GM19397 (cell line): ENCODE data around the gene C1orf116.

Experiments used
- ATAC-seq: cut with Tn5 transposase; IDR thresholded peaks from one replicate; pipeline ENCODE4 v1.9.1; 2021; ENCODE audit warnings: mild to moderate bottlenecking, moderate library complexity; ENCODE audit not compliant: unreplicated experiment

C1orf116 gene

GRCh38 chr1:207035877-207036551 is 3.5 kb upstream of the C1orf116 start:
- ATAC-seq = no peak

GRCh38 chr1:207034998-207035397 is 2.4 kb upstream of the C1orf116 start:
- no peak for ATAC-seq

GRCh38 chr1:207034208-207034607 is 1.7 kb upstream of the C1orf116 start:
- ATAC-seq = no peak

- ATAC-seq = no peak
These were observed 746 bp upstream of the C1orf116 start for GRCh38 chr1:207033302-207033701.

- ATAC-seq = no peak
These were observed 808 bp downstream of the C1orf116 start for GRCh38 chr1:207031632-207032264.

- no peak for ATAC-seq
These were observed 1.5 kb downstream of the C1orf116 start for GRCh38 chr1:207031016-207031415.

- no peak for ATAC-seq
These were observed 2.0 kb downstream of the C1orf116 start for GRCh38 chr1:207030522-207031009.

GRCh38 chr1:207029701-207030521 is 2.6 kb downstream of the C1orf116 start:
- no peak for ATAC-seq

- ATAC-seq = no peak
These were observed 3.5 kb downstream of the C1orf116 start for GRCh38 chr1:207028884-207029650.

GRCh38 chr1:207027921-207028320 is 4.6 kb downstream of the C1orf116 start:
- no peak for ATAC-seq

- ATAC-seq = no peak
These were observed 5.3 kb downstream of the C1orf116 start for GRCh38 chr1:207027206-207027777.

GRCh38 chr1:207026104-207026534 is 6.4 kb downstream of the C1orf116 start:
- no peak for ATAC-seq

- no peak for ATAC-seq
These were observed 7.2 kb downstream of the C1orf116 start for GRCh38 chr1:207025146-207025880.

GRCh38 chr1:207024202-207025145 is 8.1 kb downstream of the C1orf116 start:
- ATAC-seq = no peak

- no peak for ATAC-seq
These were observed 9.4 kb downstream of the C1orf116 start for GRCh38 chr1:207022996-207023679.

- no peak for ATAC-seq
These were observed 10.5 kb downstream of the C1orf116 start for GRCh38 chr1:207021876-207022596.

GRCh38 chr1:207021139-207021861 is 11.3 kb downstream of the C1orf116 start:
- no peak for ATAC-seq
